Measurements from ENCODE around the gene LPIN1. TPM values are rescaled to one million over a fixed set of nuclear protein-coding genes. Genes with fewer than 3 reads are reported as not detected.

Gene LPIN1
- total and polyA plus RNA-seq, 2 of the 13 experiments (the other 11 are each of a cell fraction or from before 2014, with no cell fraction given), result 9.7 to 19.4 TPM

GRCh38 chr2:11745613-11746375 lies 638 bp upstream of the LPIN1 start:
- Histone ChIP-seq H3K36me3 (replicated peaks in 1 of 2; ENCODE audit: control insufficient read depth in 1 of 2, insufficient read depth in 2 of 2, low read length in 2 of 2) (no peaks in the 10 kb centered on the region), H3K4me1 (ENCODE audit: insufficient read depth, low read length) (peaks cover 75% of the 10 kb centered on the region), H3K4me3 (replicated peaks in 1 of 3; ENCODE audit: insufficient read depth in 1 of 3, low read depth in 2 of 3, low read length in 3 of 3) (peak overlapping the region; percentile 60 to 96 (median 60)), H4K20me1 (ENCODE audit: insufficient read depth, low read length) (no peaks in the 10 kb centered on the region; the same call in 1 of the 2 replicates), H2AFZ (ENCODE audit: low read length) (peak overlapping the region; percentile 96), H3K4me2 (ENCODE audit: low read depth, low read length) (peak overlapping the region; percentile 82), H3K79me2 (ENCODE audit: insufficient read depth, low read length) (peaks cover 34% of the 10 kb centered on the region), H3K27me3 (ENCODE audit: control insufficient read depth in 1 of 2, insufficient read depth in 2 of 2, low read length in 2 of 2) (no peaks in the 10 kb centered on the region; a peak in 2 of 5 replicates), H3K9ac (ENCODE audit: insufficient read depth, low read depth, low read length) (peak overlapping the region; percentile 50; the same call in 1 of the 2 replicates), H3K27ac (ENCODE audit: extremely low read length, insufficient read depth, low read length) (no peak overlapping the region), H3K9me3 (ENCODE audit: low read length) (no peaks in the 10 kb centered on the region)
- DNase-seq (ENCODE audit: low spot score) (no peak), FAIRE-seq (no peak), ATAC-seq (peak; percentile 2)
- intact Hi-C loops (cut with micrococcal nuclease; ENCODE audit: unreplicated experiment), result loop anchor here (2.0 to 10.0 kb wide), 2 partner anchors 57 to 1259 kb away; no protein-coding TSS in a partner anchor
- ChIA-PET POLR2A (interaction anchor here (1.0 to 2.3 kb wide), 4 partner anchors 9 to 74 kb away, joined by 4 to 16 read pairs (median 6); no protein-coding TSS in a partner anchor), CTCF (ENCODE audit: low intra/inter-chr PET ratio, low total read pairs) (interaction anchor here (1.3 to 1.7 kb wide), 2 partner anchors 53 to 57 kb away, joined by 4 to 7 read pairs; no protein-coding TSS in a partner anchor)
- no TSS peak for BruUV-seq (replicated peaks)
- in situ Hi-C loops (cut with HindIII; ENCODE audit: extremely low pct_ligation_motif_present, low pct_unique_long_range_greater_than_20kb), result no loop called here
- WGBS (ENCODE audit: low lambda C conversion rate), result 14% methylated on average over 27 of the region's 27 CpGs
- TF ChIP-seq, protein P1, sequence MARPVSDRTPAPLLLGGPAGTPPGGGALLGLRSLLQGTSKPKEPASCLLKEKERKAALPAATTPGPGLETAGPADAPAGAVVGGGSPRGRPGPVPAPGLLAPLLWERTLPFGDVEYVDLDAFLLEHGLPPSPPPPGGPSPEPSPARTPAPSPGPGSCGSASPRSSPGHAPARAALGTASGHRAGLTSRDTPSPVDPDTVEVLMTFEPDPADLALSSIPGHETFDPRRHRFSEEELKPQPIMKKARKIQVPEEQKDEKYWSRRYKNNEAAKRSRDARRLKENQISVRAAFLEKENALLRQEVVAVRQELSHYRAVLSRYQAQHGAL (CRISPR knock-in tag; IDR thresholded peaks at IDR 0.05; ENCODE audit: not compliant biosample characterization), result no peak
- TF ChIP-seq CBFB (CRISPR knock-in tag; IDR thresholded peaks at IDR 0.05) (no peak), ZNF138 (CRISPR knock-in tag; IDR thresholded peaks at IDR 0.05; ENCODE audit: low read depth) (peak; percentile 9; the same call in 1 of the 2 replicates), NKX3-1 (CRISPR knock-in tag; IDR thresholded peaks at IDR 0.05) (no peak), HNF4G (IDR thresholded peaks at IDR 0.05; ENCODE audit: borderline replicate concordance, low read depth, low read length) (no peak), HNF4G (CRISPR knock-in tag; IDR thresholded peaks at IDR 0.05; ENCODE audit: borderline replicate concordance, low read depth) (no peak), MLX (CRISPR knock-in tag; IDR thresholded peaks at IDR 0.05) (no peak), MEIS1 (CRISPR knock-in tag; IDR thresholded peaks at IDR 0.05; ENCODE audit: borderline replicate concordance) (peak; percentile 5; the same call in 1 of the 2 replicates), ZNF501 (CRISPR knock-in tag; IDR thresholded peaks at IDR 0.05) (peak; percentile 44; the same call in 1 of the 2 replicates), PAX8 (CRISPR knock-in tag; IDR thresholded peaks at IDR 0.05; ENCODE audit: borderline replicate concordance) (peak; percentile 13; the same call in 1 of the 2 replicates), MYC (CRISPR knock-in tag; IDR thresholded peaks at IDR 0.05; ENCODE audit: borderline replicate concordance) (no peak), TARDBP (CRISPR knock-in tag; IDR thresholded peaks at IDR 0.05) (peak; percentile 40; the same call in 1 of the 2 replicates), ZBTB10 (CRISPR knock-in tag; IDR thresholded peaks at IDR 0.05; ENCODE audit: borderline replicate concordance) (no peak)
- TF ChIP-seq, protein P2, sequence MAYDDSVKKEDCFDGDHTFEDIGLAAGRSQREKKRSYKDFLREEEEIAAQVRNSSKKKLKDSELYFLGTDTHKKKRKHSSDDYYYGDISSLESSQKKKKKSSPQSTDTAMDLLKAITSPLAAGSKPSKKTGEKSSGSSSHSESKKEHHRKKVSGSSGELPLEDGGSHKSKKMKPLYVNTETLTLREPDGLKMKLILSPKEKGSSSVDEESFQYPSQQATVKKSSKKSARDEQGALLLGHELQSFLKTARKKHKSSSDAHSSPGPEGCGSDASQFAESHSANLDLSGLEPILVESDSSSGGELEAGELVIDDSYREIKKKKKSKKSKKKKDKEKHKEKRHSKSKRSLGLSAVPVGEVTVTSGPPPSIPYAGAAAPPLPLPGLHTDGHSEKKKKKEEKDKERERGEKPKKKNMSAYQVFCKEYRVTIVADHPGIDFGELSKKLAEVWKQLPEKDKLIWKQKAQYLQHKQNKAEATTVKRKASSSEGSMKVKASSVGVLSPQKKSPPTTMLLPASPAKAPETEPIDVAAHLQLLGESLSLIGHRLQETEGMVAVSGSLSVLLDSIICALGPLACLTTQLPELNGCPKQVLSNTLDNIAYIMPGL (CRISPR knock-in tag; IDR thresholded peaks at IDR 0.05; ENCODE audit: borderline replicate concordance in 1 of 2, low read depth in 1 of 2), result no peak
- TF ChIP-seq, protein P3, sequence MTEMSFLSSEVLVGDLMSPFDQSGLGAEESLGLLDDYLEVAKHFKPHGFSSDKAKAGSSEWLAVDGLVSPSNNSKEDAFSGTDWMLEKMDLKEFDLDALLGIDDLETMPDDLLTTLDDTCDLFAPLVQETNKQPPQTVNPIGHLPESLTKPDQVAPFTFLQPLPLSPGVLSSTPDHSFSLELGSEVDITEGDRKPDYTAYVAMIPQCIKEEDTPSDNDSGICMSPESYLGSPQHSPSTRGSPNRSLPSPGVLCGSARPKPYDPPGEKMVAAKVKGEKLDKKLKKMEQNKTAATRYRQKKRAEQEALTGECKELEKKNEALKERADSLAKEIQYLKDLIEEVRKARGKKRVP (CRISPR knock-in tag; IDR thresholded peaks at IDR 0.05), result no peak
